ENCODE data around the gene CHD9NB.

DNA sequence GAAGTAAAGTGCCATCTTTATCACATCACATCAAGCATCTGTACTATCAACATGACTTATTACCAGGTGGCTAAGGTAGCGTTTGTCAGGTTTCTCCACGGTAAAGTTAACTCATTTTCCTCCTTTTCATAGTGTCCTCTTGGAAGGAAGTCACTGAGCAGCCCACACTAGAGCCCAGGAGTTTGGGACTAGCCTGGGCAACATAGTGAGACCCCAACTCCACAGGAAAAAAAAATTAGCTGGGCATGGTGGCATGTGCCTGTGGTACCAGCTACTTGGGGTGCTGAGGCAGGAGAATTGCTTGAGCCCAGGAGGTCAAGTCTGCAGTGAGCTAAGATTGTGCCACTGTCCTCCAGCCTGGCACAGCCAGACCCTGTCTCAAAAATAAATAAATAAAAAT is 15.0 kb upstream of the CHD9NB start:
- TF ChIP-seq, protein P1, sequence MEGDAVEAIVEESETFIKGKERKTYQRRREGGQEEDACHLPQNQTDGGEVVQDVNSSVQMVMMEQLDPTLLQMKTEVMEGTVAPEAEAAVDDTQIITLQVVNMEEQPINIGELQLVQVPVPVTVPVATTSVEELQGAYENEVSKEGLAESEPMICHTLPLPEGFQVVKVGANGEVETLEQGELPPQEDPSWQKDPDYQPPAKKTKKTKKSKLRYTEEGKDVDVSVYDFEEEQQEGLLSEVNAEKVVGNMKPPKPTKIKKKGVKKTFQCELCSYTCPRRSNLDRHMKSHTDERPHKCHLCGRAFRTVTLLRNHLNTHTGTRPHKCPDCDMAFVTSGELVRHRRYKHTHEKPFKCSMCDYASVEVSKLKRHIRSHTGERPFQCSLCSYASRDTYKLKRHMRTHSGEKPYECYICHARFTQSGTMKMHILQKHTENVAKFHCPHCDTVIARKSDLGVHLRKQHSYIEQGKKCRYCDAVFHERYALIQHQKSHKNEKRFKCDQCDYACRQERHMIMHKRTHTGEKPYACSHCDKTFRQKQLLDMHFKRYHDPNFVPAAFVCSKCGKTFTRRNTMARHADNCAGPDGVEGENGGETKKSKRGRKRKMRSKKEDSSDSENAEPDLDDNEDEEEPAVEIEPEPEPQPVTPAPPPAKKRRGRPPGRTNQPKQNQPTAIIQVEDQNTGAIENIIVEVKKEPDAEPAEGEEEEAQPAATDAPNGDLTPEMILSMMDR (IDR thresholded peaks at IDR 0.05) = no peak
- TF ChIP-seq POLR2A (IDR thresholded peaks at IDR 0.05) = no peak
